H1 (cell line): ENCODE data around the gene GMEB2. TPM values are rescaled to one million over a fixed set of nuclear protein-coding genes. Genes with fewer than 3 reads are reported as not detected.

ENCODE experiments used
- CTCF ChIA-PET: fragments of 300-600 bp; sonication (Branson Sonifier 250); formaldehyde crosslinking; loops from one replicate; lab custom pipeline; 2021; ENCODE audit not compliant: partially characterized antibody; lab: Charles Lee
- POLR2A ChIA-PET: fragments of 300-600 bp; sonication (Branson Sonifier 250); formaldehyde crosslinking; loops from one replicate; lab custom pipeline; 2021; ENCODE audit warnings: inconsistent platforms; ENCODE audit not compliant: partially characterized antibody; lab: Charles Lee
- DNase-seq, 2 experiments: peaks; one replicate each; pipeline versions ENCODE4 v3.0.0 to v3.0.0-alpha.2; 2010 to 2022; ENCODE audit warnings: low spot score in 2 of 2, low read depth in 1 of 2, mixed read lengths in 1 of 2
- FAIRE-seq: peaks from 2 replicates; lab custom pipeline; 2011; peaks lifted over from hg19 to GRCh38; lab: Jason Lieb, UNC
- H2AFZ ChIP-seq: 2 replicates; pipeline ENCODE4 v1.8.1; 2012; ENCODE audit warnings: low read length, inconsistent platforms
- H2AK5ac ChIP-seq: 2 replicates; pipeline ENCODE4 v1.6.1; 2013; ENCODE audit warnings: low read depth, low read length
- H2BK120ac ChIP-seq: replicated peaks from 2 replicates; pipeline ENCODE3; 2013; ENCODE audit warnings: low read depth, low read length, inconsistent platforms
- H2BK12ac ChIP-seq: 2 replicates; pipeline ENCODE4 v1.6.1; 2013; ENCODE audit warnings: low read depth, low read length
- H2BK15ac ChIP-seq: 2 replicates; pipeline ENCODE4 v1.6.1; 2013; ENCODE audit warnings: low read length
- H2BK20ac ChIP-seq: 2 replicates; pipeline ENCODE4 v1.6.1; 2013; ENCODE audit warnings: low read length
- H2BK5ac ChIP-seq: 2 replicates; pipeline ENCODE4 v1.6.1; 2013; ENCODE audit warnings: low read depth, low read length
- H3K14ac ChIP-seq: 2 replicates; pipeline ENCODE4 v1.6.1; 2013; ENCODE audit warnings: inconsistent platforms; ENCODE audit not compliant: insufficient read length
- H3K18ac ChIP-seq: 2 replicates; pipeline ENCODE4 v1.6.1; 2013; ENCODE audit warnings: low read length; ENCODE audit errors: extremely low read depth
- H3K23ac ChIP-seq: 2 replicates; pipeline ENCODE4 v1.6.1; 2013; ENCODE audit warnings: inconsistent platforms; ENCODE audit not compliant: insufficient read length
- H3K23me2 ChIP-seq: 2 replicates; pipeline ENCODE4 v1.6.1; 2013; ENCODE audit warnings: low read depth, low read length
- H3K27ac ChIP-seq: 2 replicates; pipeline ENCODE4 v1.6.1; 2011; ENCODE audit warnings: low read depth, low read length, inconsistent platforms
- H3K27me3 ChIP-seq, 4 experiments: replicated peaks in 1 of 4; 1 replicate in 1 of 4; 2 replicates in 3 of 4; pipeline versions ENCODE4 v1.6.1 to v1.8.1; 2011 to 2013; ENCODE audit warnings: low read length in 3 of 4, mild to moderate bottlenecking in 3 of 4, inconsistent platforms in 2 of 4, mixed read lengths in 2 of 4, moderate library complexity in 1 of 4; ENCODE audit not compliant: control insufficient read depth in 3 of 4, insufficient read depth in 3 of 4; ENCODE audit errors: extremely low read depth in 1 of 4
- H3K36me3 ChIP-seq, 4 experiments: 2 replicates each; pipeline versions ENCODE4 v1.6.1 to v1.8.1; 2011 to 2013; ENCODE audit warnings: mild to moderate bottlenecking in 4 of 4, low read length in 3 of 4, moderate library complexity in 2 of 4, control low read depth in 1 of 4, inconsistent platforms in 1 of 4; ENCODE audit not compliant: insufficient read depth in 4 of 4, control insufficient read depth in 2 of 4
- H3K4ac ChIP-seq: replicated peaks from 2 replicates; pipeline ENCODE3; 2013; ENCODE audit warnings: low read length, low read depth, mixed read lengths, inconsistent platforms; ENCODE audit not compliant: insufficient read length
- H3K4me1 ChIP-seq, 4 experiments: replicated peaks in 1 of 4; 1 replicate in 1 of 4; 2 replicates in 3 of 4; pipeline versions ENCODE4 v1.6.1 to v1.8.1; 2011 to 2013; ENCODE audit warnings: low read length in 3 of 4, inconsistent platforms in 2 of 4, mixed read lengths in 1 of 4; ENCODE audit not compliant: insufficient read depth in 4 of 4, control insufficient read depth in 3 of 4
- H3K4me2 ChIP-seq, 2 experiments: 2 replicates each; pipeline versions ENCODE4 v1.6.1 to v1.8.1; 2011 to 2013; ENCODE audit warnings: low read depth in 2 of 2, low read length in 2 of 2, control low read depth in 1 of 2, inconsistent platforms in 1 of 2, mild to moderate bottlenecking in 1 of 2; ENCODE audit not compliant: insufficient read depth in 1 of 2
- H3K4me3 ChIP-seq, 4 experiments: fragments of 200-600, 300-600 bp in 1 of 4; sonication (generic), shearing (Covaris generic), sonication (Bioruptor Twin) in 1 of 4; 2 replicates each; pipeline versions ENCODE4 v1.5.1 to v1.8.1; 2011 to 2016; ENCODE audit warnings: low read length in 4 of 4, low read depth in 3 of 4, control low read depth in 2 of 4, inconsistent platforms in 2 of 4, mild to moderate bottlenecking in 2 of 4, mixed read lengths in 1 of 4, moderate library complexity in 1 of 4; ENCODE audit not compliant: insufficient read depth in 2 of 4; ENCODE audit errors: extremely low read depth in 1 of 4
- H3K56ac ChIP-seq: replicated peaks from 2 replicates; pipeline ENCODE3; 2013; ENCODE audit warnings: low read depth, mild to moderate bottlenecking, mixed read lengths, low read length, inconsistent platforms; ENCODE audit not compliant: insufficient read length
- H3K79me1 ChIP-seq: 2 replicates; pipeline ENCODE4 v1.6.1; 2013; ENCODE audit warnings: low read depth, low read length, control low read depth
- H3K79me2 ChIP-seq, 2 experiments: 2 replicates each; pipeline versions ENCODE4 v1.6.1 to v1.8.1; 2012 to 2013; ENCODE audit warnings: low read length in 2 of 2, mild to moderate bottlenecking in 2 of 2, inconsistent platforms in 1 of 2; ENCODE audit not compliant: insufficient read depth in 2 of 2, control insufficient read depth in 1 of 2
- H3K9ac ChIP-seq, 4 experiments: replicated peaks in 1 of 4; 1 replicate in 1 of 4; 2 replicates in 3 of 4; pipeline versions ENCODE4 v1.6.1 to v1.8.1; 2011 to 2013; ENCODE audit warnings: low read depth in 3 of 4, low read length in 3 of 4, control low read depth in 2 of 4, mild to moderate bottlenecking in 2 of 4, moderate library complexity in 2 of 4, inconsistent platforms in 1 of 4; ENCODE audit errors: extremely low read depth in 1 of 4
- H3K9me3 ChIP-seq, 2 experiments: 2 replicates each; pipeline versions ENCODE4 v1.6.1 to v1.8.1; 2012 to 2013; ENCODE audit warnings: mild to moderate bottlenecking in 2 of 2, moderate library complexity in 2 of 2, control low read depth in 1 of 2, inconsistent platforms in 1 of 2, low read depth in 1 of 2, low read length in 1 of 2, mixed read lengths in 1 of 2; ENCODE audit not compliant: insufficient read depth in 2 of 2
- H4K20me1 ChIP-seq, 2 experiments: replicated peaks in 1 of 2; 2 replicates each; pipeline versions ENCODE3 to v1.8.1; 2011 to 2013; ENCODE audit warnings: inconsistent platforms in 2 of 2, low read length in 2 of 2, mild to moderate bottlenecking in 1 of 2; ENCODE audit not compliant: insufficient read depth in 2 of 2, control insufficient read depth in 1 of 2
- H4K5ac ChIP-seq: 2 replicates; pipeline ENCODE4 v1.6.1; 2013; ENCODE audit warnings: low read length, low read depth, mixed read lengths, inconsistent platforms; ENCODE audit not compliant: insufficient read length
- H4K8ac ChIP-seq: 2 replicates; pipeline ENCODE4 v1.8.0; 2013; ENCODE audit warnings: mild to moderate bottlenecking, moderate library complexity, low read length, inconsistent platforms; ENCODE audit not compliant: insufficient read depth; ENCODE audit errors: extremely low read depth
- H4K91ac ChIP-seq: replicated peaks from 2 replicates; pipeline ENCODE3; 2013; ENCODE audit warnings: low read length, mixed read lengths, inconsistent platforms; ENCODE audit not compliant: insufficient read length
- ASH2L ChIP-seq: fragments of 200-600, 300-600 bp; sonication (generic); IDR thresholded peaks from one replicate; pipeline ENCODE4 v1.7.1; 2017; ENCODE audit warnings: low read length
- BCL11A ChIP-seq, 2 experiments: IDR thresholded peaks; one replicate each; pipeline ENCODE4 v1.6.1; 2011; ENCODE audit warnings: low read depth in 2 of 2, low read length in 2 of 2, mild to moderate bottlenecking in 2 of 2
- CBX8 ChIP-seq: fragments of 300-800, 300-1000 bp; sonication (generic); IDR thresholded peaks from 2 replicates; pipeline ENCODE4 v1.7.1; 2016; ENCODE audit warnings: low read depth, low read length, borderline replicate concordance
- HDAC2 ChIP-seq, 2 experiments: fragments of 300-600 bp in 1 of 2; sonication (generic) in 1 of 2; IDR thresholded peaks; 2 replicates each; pipeline ENCODE4 v1.6.1; 2011 to 2012; ENCODE audit warnings: low read depth in 2 of 2, low read length in 2 of 2, mild to moderate bottlenecking in 2 of 2, moderate library complexity in 2 of 2, borderline replicate concordance in 1 of 2, inconsistent platforms in 1 of 2
- JUN ChIP-seq: IDR thresholded peaks from 2 replicates; pipeline ENCODE4 v1.6.1; 2011; ENCODE audit warnings: low read depth, mild to moderate bottlenecking, improper control_type of control experiment, low read length
- KDM5A ChIP-seq: fragments of 200-600 bp; IDR thresholded peaks from 2 replicates; pipeline ENCODE4 v1.7.1; 2012; ENCODE audit warnings: mild to moderate bottlenecking, low read length, inconsistent platforms, mixed read lengths
- SUZ12 ChIP-seq: fragments of 200-600 bp; sonication (generic); IDR thresholded peaks from 2 replicates; pipeline ENCODE4 v1.6.1; 2012; ENCODE audit warnings: mild to moderate bottlenecking, inconsistent platforms, low read length, moderate library complexity, mixed read lengths
- WGBS, 2 experiments: shearing (Covaris generic) in 1 of 2; methylation state at CpG; one replicate each; pipeline versions ENCODE4 v1.1.6 to v1.1.7; 2013 to 2015; ENCODE audit warnings: low lambda C conversion rate in 2 of 2, mixed read lengths in 2 of 2, inconsistent platforms in 1 of 2, low coverage in 1 of 2, missing lambda C conversion rate in 1 of 2; ENCODE audit not compliant: insufficient replicate concordance in 2 of 2, insufficient coverage in 1 of 2, insufficient read length in 1 of 2; ENCODE audit errors: extremely low coverage in 1 of 2, missing lambda C conversion rate in 1 of 2; 5-methylcytosine and 5-hydroxymethylcytosine counted together
- polyA plus RNA-seq, 7 experiments: library from polyadenylated mRNA; depleted of rRNA in 3 of 7; stranded (reverse) in 5 of 7; unstranded in 2 of 7; fragments of >200 nt in 5 of 7; fragments of 200-250 nt in 2 of 7; gene quantifications; 1 replicate in 5 of 7; 2 replicates in 1 of 7; 4 replicates in 1 of 7; pipeline versions ENCODE4 v1.2.1 to v1.2.3, GENCODE V29; 2011 to 2013; ENCODE audit warnings: missing spikeins in 2 of 7, mixed read lengths in 2 of 7
- total RNA-seq: library from RNA; stranded (reverse); fragmentation: NEBNext Ultra II Directional; extraction: Animal tissue kit (Norgen Biotek cat#: 25700); gene quantifications from 2 replicates; pipeline ENCODE4 v1.2.1, GENCODE V29; 2021

The GMEB2 gene
- total and polyA plus RNA-seq, 2 of the 8 experiments (the other 6 are each of a cell fraction or from before 2014, with no cell fraction given): 12.9 to 14.2 TPM

DNA sequence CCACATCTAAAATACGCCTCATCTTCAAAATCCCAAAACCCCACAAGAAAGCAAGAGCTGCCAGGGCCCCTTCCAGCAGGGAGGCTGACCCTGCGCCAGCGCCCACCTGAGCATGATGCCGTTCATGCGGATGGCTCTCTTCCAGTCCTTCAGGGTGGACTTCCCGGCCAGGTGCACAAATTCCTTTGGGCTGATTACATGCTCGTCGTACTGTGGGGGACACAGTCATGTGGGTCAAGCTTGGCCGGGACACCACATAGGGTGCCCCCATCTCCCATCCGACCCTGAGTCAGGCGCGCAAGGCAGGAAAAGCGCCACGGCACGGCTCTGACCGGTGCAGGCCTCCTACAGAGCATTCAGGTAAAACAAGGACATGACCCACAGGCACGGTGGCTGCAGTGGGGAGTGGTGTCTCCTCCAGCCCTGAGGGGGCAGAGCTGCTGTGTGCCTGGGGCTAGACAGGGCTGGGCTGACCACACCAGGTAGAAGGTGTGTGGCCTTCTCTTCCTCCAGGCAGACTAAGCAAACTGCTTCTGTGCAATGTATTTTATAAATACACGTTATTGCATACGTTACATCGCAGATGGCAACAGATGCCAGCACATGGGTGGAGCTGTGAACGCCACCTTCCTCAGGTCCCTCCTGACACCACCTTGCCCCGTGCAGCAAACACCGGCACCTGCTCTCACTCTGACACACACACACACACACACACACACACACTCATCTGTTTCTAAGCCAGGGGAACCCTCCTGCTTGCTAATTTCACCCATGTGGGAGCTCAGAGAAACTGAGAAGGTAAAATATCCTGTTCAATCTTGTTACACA is 29.0 kb downstream of the GMEB2 start:
- peaks cover 2% of the 10 kb centered on the region; the same call in 1 of the 2 replicates for H3K79me1 ChIP-seq
- TF ChIP-seq KDM5A: no peak
- no peak for TF ChIP-seq JUN
- no peak for TF ChIP-seq CBX8
- TF ChIP-seq BCL11A (IDR thresholded peaks at IDR 0.05; ENCODE audit: low read depth in 2 of 2, low read length in 2 of 2): no peak
- no peak for TF ChIP-seq ASH2L
- no peak for TF ChIP-seq HDAC2 (IDR thresholded peaks at IDR 0.05; ENCODE audit: borderline replicate concordance in 1 of 2, low read depth in 2 of 2, low read length in 2 of 2)
- TF ChIP-seq SUZ12: no peak
- ChIA-PET CTCF (interaction anchor here (1.0 to 2.9 kb wide), 6 partner anchors 9 to 376 kb away, joined by 3 to 13 read pairs (median 6); partner anchors contain the start of gene PTK6), POLR2A (no interaction called here)
- peaks cover 7 to 24% (median 9%) of the 10 kb centered on the region in 4 experiments; a peak in 7 of 8 replicates for H3K36me3 ChIP-seq
- H3K4ac ChIP-seq: no peak overlapping the region
- no peaks in the 10 kb centered on the region for H3K79me2 ChIP-seq
- H4K8ac ChIP-seq: peak overlapping the region; percentile 71; the same call in 1 of the 2 replicates
- H3K9ac ChIP-seq: no peak overlapping the region
- H2BK120ac ChIP-seq: no peak overlapping the region
- no peaks in the 10 kb centered on the region for H3K9me3 ChIP-seq
- no peak overlapping the region for H3K4me3 ChIP-seq
- no peak overlapping the region for H2BK12ac ChIP-seq
- H3K18ac ChIP-seq: no peak overlapping the region
- H4K5ac ChIP-seq: no peak overlapping the region
- no peak overlapping the region for H2AK5ac ChIP-seq
- H3K56ac ChIP-seq: no peak overlapping the region
- H2BK20ac ChIP-seq: no peak overlapping the region
- peaks cover 0 to 4% of the 10 kb centered on the region in 2 experiments for H4K20me1 ChIP-seq
- no peak overlapping the region for H3K14ac ChIP-seq
- 88% methylated on average over 23 of the region's 23 CpGs; no CpG with 5 or more reads in 1 of the 2 experiments for WGBS, 2 experiments
- no peak overlapping the region for H3K27ac ChIP-seq
- FAIRE-seq (no peak), DNase-seq (no peak)
- no peak overlapping the region for H3K23ac ChIP-seq
- H2AFZ ChIP-seq: no peak overlapping the region
- H4K91ac ChIP-seq: no peak overlapping the region
- H3K4me2 ChIP-seq: no peak overlapping the region
- H2BK5ac ChIP-seq: no peak overlapping the region
- no peaks in the 10 kb centered on the region for H3K27me3 ChIP-seq
- H3K23me2 ChIP-seq: no peaks in the 10 kb centered on the region
- no peaks in the 10 kb centered on the region for H3K4me1 ChIP-seq
- no peak overlapping the region for H2BK15ac ChIP-seq
